VCaP (cell line): Measurements from ENCODE around the gene SMIM36.
"Not testable (repeated sequence)": the region's sequence is repeated elsewhere in the genome, so short reads cannot be mapped to it uniquely, and the experiment has no call there.

Experiments used
- H3K27ac ChIP-seq: fragments of 450-650 bp; 2 replicates; pipeline ENCODE4 v1.5.1; 2017
- TF ChIP-seq, protein P1 (sequence below): fragments of 450-650 bp; conservative IDR thresholded peaks from 2 replicates; pipeline ENCODE4 v1.5.1; 2017; ENCODE audit warnings: mild to moderate bottlenecking, moderate library complexity

SMIM36 gene

DNA sequence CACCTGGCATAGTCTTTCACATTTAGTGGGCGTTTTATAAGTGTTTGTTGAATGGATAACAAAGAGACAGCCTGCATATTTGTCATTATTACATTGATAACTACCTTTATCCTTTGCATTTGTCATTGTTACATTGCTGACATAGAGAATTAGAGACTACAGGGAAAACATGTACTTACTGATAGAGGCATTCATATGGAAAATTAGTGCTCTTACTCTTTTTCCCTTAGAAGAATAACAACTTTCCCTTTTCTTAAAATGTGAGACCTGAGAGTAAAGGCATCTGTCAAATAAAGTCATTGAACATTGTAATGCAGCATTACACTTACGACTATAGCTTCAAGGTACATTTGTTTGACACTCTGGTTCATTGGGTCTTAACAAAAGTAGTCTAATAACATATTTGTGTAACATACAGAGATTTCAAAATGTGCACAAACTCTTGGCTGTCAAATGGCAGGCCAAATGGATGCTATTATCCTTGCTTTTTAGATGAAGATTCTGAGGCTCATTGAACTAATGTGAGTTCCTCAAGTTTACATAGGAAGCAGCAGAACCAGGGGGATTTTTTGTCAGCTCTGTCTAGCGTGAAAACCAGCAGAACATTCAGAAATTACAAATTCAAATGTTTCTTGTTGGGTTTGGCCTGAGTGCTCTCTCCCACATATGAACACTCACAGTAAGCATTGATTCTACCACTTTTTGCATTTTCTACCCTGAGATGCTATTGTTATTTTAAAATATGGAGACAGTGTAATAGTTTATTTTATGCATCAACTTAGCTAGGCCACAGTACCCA is 28.5 kb downstream of the SMIM36 start:
- no peak overlapping the region for H3K27ac ChIP-seq
- TF ChIP-seq, protein P1, sequence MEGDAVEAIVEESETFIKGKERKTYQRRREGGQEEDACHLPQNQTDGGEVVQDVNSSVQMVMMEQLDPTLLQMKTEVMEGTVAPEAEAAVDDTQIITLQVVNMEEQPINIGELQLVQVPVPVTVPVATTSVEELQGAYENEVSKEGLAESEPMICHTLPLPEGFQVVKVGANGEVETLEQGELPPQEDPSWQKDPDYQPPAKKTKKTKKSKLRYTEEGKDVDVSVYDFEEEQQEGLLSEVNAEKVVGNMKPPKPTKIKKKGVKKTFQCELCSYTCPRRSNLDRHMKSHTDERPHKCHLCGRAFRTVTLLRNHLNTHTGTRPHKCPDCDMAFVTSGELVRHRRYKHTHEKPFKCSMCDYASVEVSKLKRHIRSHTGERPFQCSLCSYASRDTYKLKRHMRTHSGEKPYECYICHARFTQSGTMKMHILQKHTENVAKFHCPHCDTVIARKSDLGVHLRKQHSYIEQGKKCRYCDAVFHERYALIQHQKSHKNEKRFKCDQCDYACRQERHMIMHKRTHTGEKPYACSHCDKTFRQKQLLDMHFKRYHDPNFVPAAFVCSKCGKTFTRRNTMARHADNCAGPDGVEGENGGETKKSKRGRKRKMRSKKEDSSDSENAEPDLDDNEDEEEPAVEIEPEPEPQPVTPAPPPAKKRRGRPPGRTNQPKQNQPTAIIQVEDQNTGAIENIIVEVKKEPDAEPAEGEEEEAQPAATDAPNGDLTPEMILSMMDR: no peak

DNA sequence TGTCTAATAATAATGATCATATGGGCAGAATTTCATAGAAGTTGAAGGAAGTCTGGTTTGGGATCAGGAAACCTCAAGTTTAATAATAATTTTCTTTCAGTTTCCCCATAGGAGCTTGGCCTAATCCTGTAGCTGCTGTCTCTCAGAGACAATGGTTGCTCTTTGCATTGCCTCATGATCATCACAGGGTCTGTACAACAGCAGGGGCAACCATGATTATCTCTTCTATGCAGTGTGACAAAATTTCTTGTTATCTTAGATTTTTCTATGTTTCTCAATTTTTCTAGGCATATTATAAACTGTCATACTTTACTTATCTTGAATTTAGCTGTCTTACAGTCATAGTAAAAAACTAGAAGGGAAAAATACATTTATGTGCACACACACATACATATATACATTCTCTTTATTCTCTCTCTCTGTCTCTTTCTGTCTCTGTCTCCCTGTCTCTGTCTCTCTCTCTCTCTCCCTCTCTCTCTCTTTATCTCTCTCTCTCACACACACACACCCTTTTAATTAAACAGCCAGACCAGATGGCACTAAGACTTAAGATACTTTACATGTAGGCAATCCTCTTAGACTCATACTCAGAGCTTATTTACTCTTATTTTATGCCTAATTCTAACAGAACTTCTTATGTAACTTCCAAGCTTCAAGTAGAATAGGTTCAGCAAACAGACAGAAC is 30.5 kb downstream of the SMIM36 start:
- H3K27ac ChIP-seq: no peak overlapping the region
- TF ChIP-seq, protein P1: no peak

DNA sequence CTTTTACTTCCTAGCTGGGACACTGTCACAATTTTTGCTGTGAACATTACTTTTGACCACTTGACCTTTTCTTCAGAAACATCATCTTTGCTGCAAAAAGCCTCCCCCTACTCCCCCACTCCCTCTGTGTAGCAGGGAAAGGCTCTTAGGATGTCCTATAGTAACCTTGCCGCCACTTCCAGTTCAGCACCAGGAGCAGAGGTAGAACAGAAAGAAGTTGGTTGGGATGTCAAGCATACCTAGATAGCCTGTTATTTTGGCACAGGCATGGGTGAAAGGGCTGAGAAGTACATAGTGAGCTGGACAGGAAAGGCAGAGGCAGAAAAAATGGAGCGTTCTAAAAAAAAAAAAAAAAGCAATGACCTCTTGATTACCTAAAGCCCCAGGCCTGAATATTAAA is 31.3 kb downstream of the SMIM36 start:
- H3K27ac ChIP-seq: no peak overlapping the region
- TF ChIP-seq, protein P1: no peak

DNA sequence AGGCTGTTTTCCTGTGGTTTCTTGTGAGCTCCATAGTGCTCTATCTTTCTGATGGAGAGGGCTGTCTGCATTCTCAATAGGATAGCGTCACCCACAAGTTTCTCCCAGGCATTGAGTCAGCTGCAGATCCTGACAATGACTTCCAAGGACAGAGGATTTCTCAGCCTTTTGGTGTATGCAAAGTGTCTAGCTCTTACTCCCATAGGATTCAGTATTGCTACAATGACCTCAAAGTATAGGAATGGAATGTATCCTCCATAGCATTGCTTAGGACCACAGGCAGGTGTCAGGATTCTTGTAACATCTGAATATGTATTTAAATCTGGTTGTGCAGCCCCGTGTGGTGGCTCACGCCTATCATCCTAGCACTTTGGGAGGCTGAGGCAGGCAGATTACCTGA is 32.3 kb downstream of the SMIM36 start:
- H3K27ac ChIP-seq: no peak overlapping the region
- TF ChIP-seq, protein P1: no peak

DNA sequence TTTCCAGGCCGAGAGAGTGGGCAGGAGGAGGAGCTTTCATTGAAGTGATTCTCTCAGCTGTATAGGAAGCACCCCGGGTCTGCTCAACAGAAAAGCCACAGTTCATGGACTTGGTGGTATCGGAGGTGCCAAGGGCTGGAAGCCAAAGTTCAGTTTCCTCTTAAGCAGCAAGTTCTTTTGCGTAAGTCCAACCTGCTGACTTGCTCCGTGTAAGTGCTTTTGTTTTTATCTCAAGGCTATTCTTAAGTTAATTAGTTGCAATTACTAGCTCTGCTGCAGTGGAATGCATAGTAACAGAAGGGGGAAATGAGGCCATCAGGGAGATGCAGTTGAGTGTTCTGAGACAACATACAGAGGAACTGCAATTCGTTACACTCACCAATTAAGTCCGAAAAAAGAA is 44.6 kb downstream of the SMIM36 start:
- H3K27ac ChIP-seq: no peak overlapping the region
- TF ChIP-seq, protein P1: no peak

DNA sequence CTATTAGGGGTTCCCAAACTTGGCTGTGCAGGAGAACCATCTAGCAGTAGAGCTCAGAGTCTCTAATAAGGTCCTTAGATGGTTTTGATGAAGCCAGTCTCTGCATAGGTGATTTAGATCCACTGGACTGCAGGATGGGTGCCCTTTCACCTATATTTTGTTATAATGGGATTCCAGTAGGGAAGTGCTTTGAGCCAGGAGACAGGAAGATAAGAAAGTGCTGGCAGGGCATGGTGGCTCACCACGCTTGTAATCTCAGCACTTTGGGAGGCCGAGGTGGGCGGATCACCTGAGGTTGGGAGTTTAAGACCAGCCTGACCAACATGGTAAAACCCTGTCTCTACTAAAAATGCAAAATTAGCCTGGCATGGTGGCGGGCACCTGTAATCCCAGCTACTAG is 45.5 kb downstream of the SMIM36 start:
- H3K27ac ChIP-seq: not testable (repeated sequence)

DNA sequence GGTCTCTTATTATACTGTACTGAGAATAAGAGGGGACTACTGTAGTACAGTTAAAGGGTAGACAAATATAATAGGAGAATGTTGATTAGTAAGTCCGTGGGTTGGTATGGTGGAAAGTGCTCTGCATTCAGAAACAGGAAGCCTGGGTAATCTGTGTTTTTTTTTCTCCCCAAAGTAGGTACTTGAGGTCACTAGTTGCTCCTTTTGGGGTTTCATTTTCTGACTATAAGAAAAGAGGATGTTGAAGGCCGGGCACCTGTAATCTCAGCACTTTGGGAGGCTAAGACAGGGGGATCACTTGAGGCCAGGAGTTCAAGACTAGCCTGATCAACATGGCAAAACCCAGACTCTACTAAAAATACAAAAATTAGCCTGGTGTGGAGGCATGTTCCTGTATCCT is 47.7 kb downstream of the SMIM36 start:
- no peak overlapping the region for H3K27ac ChIP-seq
- TF ChIP-seq, protein P1: no peak

DNA sequence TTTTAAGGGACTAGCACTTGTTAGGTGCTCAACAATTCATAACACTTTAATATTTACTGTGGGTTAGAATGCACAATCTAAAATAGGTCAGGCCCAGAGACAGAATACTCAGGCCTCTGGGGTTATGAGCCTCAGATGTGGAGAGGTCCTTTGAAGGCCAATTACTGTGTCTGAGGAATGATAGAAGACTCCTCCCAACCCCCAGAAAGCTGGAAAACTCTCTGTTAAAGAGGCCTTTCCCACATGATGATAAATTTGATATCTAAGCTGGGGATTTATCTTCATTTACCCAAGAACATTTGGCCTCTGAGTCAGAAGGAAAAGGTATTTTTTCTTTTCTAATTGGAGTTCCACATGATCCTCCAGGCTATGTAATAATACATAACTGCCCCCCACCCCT is 48.5 kb downstream of the SMIM36 start:
- no peak overlapping the region for H3K27ac ChIP-seq
- TF ChIP-seq, protein P1: no peak
